GM21515 (cell line): Measurements from ENCODE around the gene FYTTD1.

Experiments used
- ATAC-seq: cut with Tn5 transposase; IDR thresholded peaks from one replicate; pipeline ENCODE4 v1.9.1; 2021; ENCODE audit not compliant: unreplicated experiment

The FYTTD1 gene

DNA sequence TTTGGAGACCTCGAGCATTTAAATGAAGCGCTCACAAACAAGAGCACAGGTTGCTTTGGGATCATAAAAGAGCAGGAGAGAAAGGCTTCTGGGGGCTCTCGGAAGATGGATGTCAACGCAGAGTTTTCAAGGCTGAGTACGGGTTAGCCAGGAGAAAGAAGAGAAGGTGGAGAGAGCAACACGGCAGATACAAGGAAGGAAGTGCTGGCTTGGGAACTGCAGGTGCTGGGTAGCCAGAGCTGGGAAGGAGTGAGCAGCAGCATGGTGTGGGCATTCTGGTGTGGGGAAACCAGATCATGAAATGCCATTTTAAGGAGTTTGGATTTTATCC is 12.4 kb upstream of the FYTTD1 start:
- no peak for ATAC-seq

DNA sequence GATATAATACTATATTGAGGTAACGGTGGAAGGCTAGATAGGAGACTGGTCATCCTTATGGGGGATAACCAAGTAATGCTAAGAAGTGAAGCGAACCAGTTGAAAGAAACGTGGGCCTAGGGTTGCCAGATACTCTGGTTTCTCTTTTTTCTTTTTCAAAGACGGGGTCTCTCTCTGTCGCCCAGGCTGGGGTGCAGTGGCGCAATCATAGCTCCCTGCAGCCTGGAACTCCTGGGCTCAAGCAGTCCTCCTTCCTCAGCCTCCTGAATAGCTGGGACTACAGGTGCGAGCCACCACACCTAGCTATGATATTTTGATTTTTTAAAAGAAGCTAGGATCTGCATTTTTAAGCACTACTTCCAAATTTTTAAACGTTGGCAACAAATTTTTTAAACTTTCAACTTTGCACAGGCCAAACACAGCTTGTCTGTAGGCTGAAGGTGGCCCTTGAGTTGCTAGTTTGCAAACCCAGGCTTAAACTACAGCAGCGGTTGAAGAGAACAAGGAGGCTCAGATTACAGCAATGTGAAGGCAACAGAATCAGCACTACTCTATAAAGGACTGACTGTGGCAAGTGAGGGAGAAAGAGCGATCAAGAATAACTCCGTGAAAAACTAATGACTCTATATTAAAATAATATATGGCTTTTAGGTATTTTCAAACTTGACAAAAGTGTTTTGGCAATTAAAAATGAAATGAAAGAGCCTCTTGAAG is 11.8 kb upstream of the FYTTD1 start:
- no peak for ATAC-seq

DNA sequence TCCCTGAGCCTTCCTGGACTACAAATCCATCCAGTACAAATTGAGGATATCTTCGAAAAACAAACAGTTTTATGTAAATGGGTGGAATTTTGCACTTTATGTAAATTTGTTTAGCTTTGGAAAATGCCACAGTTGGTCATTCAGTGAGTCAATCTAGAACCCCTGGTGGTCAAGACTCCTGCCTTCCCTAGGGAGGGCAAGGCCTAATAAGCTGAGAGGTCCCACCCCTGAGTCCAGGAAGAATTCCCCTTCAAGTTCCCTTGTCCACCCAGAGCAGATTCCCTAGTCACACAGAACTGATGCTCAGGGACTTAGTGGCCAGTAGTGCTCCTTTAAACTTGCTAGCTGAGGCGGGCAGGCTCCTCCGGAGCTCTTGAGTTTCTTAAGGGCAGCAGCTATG is 6.9 kb upstream of the FYTTD1 start:
- no peak for ATAC-seq

GRCh38 chr3:197746209-197746608 is 3.5 kb upstream of the FYTTD1 start:
- no peak for ATAC-seq

GRCh38 chr3:197746801-197747237 is 2.9 kb upstream of the FYTTD1 start:
- no peak for ATAC-seq

- no peak for ATAC-seq
Observed at GRCh38 chr3:197748597-197749314, 927 bp upstream of the FYTTD1 start.

DNA sequence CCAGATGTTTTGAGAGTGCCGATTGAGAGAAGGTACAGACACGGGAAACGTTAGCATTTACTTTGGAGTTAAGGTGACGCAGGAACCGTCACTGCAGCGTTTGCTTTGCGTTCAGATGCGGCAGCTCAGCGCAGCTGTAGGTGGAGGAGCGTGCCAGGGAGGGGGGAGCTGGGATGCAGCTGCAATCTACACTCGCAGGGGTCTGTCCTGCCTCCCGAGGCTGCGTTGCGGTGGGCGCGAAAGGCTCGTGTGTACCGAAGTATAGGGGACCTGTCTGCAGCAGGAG is 425 bp upstream of the FYTTD1 start:
- ATAC-seq, result peak; percentile 38

GRCh38 chr3:197750396-197750831 is 731 bp downstream of the FYTTD1 start:
- peak; percentile 52 for ATAC-seq

DNA sequence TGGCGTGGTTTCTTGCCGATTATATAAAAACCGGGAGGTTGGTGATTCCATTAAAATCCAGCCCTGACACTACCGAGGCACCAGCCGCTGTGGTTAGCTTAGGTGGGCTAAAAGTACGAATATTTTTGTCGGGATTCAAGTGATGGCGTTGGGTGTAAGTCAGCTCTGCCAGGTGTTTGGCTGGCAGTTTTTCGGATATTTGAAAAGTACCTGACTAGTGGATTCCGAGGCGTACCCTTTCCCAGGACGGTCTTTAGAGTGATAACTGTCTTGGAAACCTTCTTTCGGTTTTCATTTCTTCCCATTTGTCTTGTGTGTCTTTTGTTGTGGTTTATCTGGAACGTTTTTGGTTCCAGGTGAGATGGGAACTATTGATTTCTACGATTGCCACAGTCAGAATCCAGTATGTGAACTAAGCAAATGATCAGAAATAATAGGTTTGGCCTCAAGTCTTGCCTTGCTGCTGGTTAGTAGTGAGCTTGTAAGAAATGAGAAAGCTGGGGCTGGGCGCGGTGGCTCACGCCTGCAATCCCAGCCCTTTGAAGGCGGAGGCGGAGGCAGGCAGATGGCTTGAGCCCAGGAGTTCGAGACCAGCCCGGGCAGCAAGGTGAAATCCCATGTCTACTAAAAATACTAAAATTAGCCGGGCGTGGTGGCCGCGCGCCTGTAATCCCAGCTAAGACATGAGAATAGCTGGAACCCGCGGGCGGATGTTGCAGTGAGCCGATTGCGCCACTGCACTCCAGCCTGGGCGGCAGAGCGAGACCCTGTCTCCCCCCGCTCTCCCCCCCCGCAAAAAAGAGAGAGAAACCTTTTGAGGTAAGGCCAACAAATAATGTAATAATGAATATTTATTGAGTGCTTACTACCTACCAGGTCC is 1.4 kb downstream of the FYTTD1 start:
- peak; percentile 0 for ATAC-seq

DNA sequence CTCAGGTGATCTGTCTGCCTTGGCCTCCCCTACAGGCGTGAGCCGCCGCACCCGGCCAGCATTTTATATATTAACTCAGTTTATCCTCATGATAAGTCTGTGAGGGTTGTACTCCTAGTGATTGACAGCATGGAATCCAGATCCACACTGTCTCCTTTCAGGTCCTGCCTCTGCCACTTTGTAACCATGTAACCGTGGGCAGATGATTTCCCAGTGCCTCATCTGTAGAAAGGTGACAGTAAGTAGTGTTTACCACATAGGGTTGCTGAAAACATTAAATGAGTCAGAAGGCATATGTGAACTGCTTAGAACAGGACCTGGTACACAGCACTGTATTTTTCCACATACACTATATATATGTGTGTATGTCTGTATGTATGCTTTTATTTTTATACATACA is 2.4 kb downstream of the FYTTD1 start:
- ATAC-seq, result no peak

GRCh38 chr3:197753263-197753662 is 3.6 kb downstream of the FYTTD1 start:
- no peak for ATAC-seq

DNA sequence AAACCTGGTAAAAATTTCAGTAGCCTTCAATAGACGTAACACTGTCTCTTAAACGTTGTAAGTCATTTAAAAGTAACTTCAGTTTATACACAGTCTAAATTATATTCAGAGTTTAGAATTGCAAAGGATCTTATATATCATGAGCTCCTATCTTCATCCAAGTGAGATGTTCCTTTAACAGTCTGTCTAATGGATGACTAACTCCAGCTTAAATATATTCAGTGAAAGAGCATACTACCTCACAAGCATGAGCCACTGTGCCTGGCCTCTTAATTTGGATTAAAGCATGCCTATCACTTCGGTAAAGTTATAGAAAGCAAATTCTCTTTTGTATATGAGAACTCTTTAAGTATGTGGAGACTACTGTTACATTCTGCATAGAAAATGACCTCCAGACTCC is 7.0 kb downstream of the FYTTD1 start:
- no peak for ATAC-seq

DNA sequence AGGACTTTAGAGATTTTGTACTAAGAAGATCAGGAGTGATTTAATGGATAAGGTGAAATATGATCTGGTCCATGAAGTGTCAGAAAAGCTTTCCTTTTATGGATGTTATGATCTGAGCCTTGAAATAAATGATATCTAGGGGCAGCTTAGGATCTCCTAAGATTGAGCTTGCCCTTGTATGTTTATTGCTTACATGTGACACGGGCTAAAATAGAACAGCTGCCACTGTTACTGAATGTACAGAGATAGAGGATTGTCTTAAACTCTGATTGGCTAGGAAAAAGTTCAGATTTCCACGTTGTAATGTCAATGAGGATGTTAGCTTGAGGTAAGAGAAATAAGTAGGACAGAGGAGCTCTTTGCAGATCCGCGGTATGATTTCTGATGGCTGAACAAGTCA is 8.8 kb downstream of the FYTTD1 start:
- ATAC-seq, result no peak

DNA sequence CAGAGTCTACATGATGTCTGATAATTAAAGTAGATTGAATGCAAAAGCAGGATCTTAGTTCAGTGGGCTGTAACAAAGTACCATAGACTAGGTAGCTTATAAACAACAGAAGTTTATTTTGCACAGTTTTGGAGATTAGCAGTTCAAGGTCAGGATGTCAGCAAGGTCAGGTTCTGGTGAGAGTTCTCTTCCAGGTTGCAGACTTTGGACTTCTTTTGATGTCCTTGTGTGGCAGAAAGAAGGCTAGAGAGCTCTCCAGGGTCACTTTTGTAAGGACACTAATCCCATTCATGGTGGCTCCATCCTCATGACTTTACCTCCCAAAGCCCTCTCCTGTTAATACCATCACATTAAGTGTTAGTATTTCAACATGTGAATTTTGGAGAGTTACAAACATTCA is 12.1 kb downstream of the FYTTD1 start:
- ATAC-seq, result no peak

DNA sequence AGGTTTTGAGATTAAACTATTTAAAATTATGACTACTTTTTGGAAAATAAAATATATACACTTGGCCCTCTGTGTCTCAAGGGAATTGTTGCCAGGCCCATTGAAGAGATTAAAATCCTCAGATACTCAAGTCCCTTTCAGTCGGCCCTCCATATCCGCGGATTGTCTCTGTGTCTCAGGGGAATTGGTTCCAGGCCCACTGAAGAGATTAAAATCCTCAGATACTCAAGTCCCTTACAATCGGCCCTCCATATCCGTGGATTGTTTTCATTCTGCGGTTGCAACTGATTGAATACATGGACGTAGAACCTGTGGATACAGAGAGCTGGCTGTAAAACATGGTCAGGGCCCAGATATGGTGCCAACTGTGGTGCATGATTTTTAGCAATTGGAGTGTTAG is 25.6 kb downstream of the FYTTD1 start:
- no peak for ATAC-seq

GRCh38 chr3:197782230-197782629 is 32.5 kb downstream of the FYTTD1 start:
- ATAC-seq, result no peak

DNA sequence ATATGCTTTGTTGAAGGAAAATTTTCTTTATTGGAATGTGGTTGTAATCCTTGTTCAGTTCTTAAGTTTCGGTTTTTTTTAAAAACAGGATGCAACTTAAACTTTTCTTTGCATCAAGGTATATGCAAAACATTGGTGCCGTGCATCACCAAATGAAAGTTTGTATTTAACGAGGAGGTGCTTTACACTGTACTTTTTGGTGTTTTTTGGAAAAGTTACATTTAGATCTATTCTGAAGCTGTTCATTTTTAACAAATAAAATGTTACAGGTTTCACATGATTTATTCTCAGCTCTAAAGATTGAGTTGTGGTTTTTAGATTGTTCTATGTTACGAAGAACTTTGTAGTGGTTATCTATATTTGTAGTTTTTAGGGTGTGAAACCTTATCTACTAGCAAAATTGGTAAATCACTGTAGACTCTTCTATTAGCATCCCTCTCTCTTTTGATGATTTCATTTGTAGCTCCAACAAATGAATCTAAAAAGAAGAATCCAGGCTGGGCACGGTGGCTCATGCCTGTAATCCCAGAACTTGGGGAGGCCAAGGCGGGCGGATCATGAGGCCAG is 34.4 kb downstream of the FYTTD1 start:
- ATAC-seq, result no peak

GRCh38 chr3:197787412-197787811 is 37.7 kb downstream of the FYTTD1 start:
- no peak for ATAC-seq

- no peak for ATAC-seq
Observed at GRCh38 chr3:197789309-197789708, 39.6 kb downstream of the FYTTD1 start.

DNA sequence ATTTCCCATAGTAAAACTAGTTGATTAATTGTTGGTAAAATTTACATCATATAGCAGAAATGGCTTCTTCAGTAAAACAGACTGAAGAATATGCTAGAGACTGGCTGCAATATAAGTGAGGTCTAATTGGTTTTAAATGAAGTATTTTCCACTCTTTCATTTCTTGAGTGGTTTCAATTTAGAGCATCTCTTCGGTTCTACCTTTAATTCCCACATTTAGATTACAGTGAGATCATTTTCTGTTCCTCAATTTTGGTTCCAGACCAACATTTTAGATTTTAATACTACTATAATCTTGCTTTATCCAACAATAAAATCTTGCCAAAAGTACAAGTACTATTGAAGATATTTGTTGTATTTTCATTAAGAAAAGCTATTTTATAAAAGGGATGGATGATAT is 40.4 kb downstream of the FYTTD1 start:
- ATAC-seq, result no peak

- ATAC-seq, result peak; percentile 73
Observed at GRCh38 chr3:197791113-197791891, 41.6 kb downstream of the FYTTD1 start, which contains the start of gene LRCH3. LRCH3 (plus strand) TSS chr3:197791254; CDS start chr3:197791279, 25 bp downstream.
